Fibroblast of skin of left biceps (primary cell): ENCODE results near the gene MC4R.

Source experiments
- DNase-seq, 2 experiments: peaks; one replicate each; pipeline ENCODE4 v3.0.0-alpha.2; 2013; ENCODE audit warnings: low read depth in 2 of 2

Gene MC4R

GRCh38 chr18:60327880-60328279 is 44.7 kb downstream of the MC4R start:
- no peak for DNase-seq

GRCh38 chr18:60322591-60322990 is 50.0 kb downstream of the MC4R start:
- no peak for DNase-seq
